Adrenal gland (tissue), 5 donors: ENCODE results near the gene NDUFS6.

Experiments used
- POLR2A ChIP-seq, 2 donors: fragments of 450-650 bp; IDR thresholded peaks; one replicate each; pipeline ENCODE4 v1.6.1; 2017; ENCODE audit warnings: antibody characterized with exemption in 2 of 2, mild to moderate bottlenecking in 2 of 2, moderate library complexity in 1 of 2
- TF ChIP-seq, protein P1 (sequence below), 6 experiments: fragments of 450-650 bp in 4 of 6; fragments of 200-600 bp in 2 of 6; sonication (generic) in 1 of 6; IDR thresholded peaks; 1 replicate in 5 of 6; 2 replicates in 1 of 6; pipeline versions ENCODE4 v1.5.1 to v1.8.0; 2016 to 2021; ENCODE audit warnings: antibody characterized with exemption in 6 of 6, mild to moderate bottlenecking in 2 of 6, moderate library complexity in 1 of 6
- donor health status: DM: no; HTN: no; CAD: no.

DNA sequence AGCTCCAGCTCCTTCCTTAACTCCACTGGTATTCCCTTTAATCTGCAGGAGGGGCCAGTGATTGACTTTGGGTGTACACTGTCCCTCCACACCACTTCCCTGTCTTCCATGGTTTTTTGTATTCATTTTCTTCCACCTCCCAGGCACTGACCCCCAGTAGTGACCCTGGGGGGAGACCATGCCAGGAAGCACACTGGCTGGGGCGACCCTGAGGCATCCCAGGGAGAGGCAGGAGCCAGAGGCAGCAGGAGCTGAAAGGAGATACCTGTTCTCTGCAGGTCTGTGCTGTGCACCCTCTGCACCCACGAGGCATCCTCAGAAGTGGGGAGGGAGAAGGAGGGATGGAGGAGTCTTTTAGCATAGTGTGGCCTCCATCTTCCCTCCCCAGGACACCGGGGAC is 53.9 kb downstream of the NDUFS6 start:
- TF ChIP-seq, protein P1, sequence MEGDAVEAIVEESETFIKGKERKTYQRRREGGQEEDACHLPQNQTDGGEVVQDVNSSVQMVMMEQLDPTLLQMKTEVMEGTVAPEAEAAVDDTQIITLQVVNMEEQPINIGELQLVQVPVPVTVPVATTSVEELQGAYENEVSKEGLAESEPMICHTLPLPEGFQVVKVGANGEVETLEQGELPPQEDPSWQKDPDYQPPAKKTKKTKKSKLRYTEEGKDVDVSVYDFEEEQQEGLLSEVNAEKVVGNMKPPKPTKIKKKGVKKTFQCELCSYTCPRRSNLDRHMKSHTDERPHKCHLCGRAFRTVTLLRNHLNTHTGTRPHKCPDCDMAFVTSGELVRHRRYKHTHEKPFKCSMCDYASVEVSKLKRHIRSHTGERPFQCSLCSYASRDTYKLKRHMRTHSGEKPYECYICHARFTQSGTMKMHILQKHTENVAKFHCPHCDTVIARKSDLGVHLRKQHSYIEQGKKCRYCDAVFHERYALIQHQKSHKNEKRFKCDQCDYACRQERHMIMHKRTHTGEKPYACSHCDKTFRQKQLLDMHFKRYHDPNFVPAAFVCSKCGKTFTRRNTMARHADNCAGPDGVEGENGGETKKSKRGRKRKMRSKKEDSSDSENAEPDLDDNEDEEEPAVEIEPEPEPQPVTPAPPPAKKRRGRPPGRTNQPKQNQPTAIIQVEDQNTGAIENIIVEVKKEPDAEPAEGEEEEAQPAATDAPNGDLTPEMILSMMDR (IDR thresholded peaks at IDR 0.05), result no peak
- TF ChIP-seq POLR2A (IDR thresholded peaks at IDR 0.05), result no peak
